Naive thymus-derived CD8-positive, alpha-beta T cell (primary cell): ENCODE data around the gene MTHFS. TPM values are rescaled to one million over a fixed set of nuclear protein-coding genes. Genes with fewer than 3 reads are reported as not detected.
A peak's percentile ranks its signal among the peaks of the same experiment; 100 is the strongest.
"Not testable (repeated sequence)": the region's sequence is repeated elsewhere in the genome, so short reads cannot be mapped to it uniquely, and the experiment has no call there.

ENCODE experiments used
- ATAC-seq, 2 donors: fragments of 150-1000 bp; cut with Tn5 transposase in 1 of 2; sonication (Bioruptor Pico), chemical (Tn5 transposase) in 1 of 2; 1 replicate in 1 of 2; 2 replicates in 1 of 2; pipeline ENCODE4 v1.10.0; 2021; ENCODE audit warnings: mild to moderate bottlenecking in 2 of 2, moderate library complexity in 2 of 2
- POLR2A ChIA-PET: fragments of 350-600 bp; sonication (Branson Sonifier 250); formaldehyde crosslinking; loops from one replicate; lab custom pipeline; 2021; ENCODE audit warnings: antibody characterized with exemption; lab: Charles Lee
- DNase-seq, 10 donors: peaks; one replicate each; pipeline versions ENCODE4 v3.0.0 to v3.0.0-alpha.2; 2020 to 2022
- H3K27ac Mint-ChIP-seq, 10 donors: one replicate each; pipeline ENCODE4 v1.8.0; 2020 to 2022; ENCODE audit warnings: mild to moderate bottlenecking in 10 of 10, mixed read lengths in 10 of 10, moderate library complexity in 4 of 10, inconsistent platforms in 1 of 10
- H3K27me3 Mint-ChIP-seq, 5 donors: one replicate each; pipeline ENCODE4 v1.8.0; 2021 to 2022; ENCODE audit warnings: mixed read lengths in 5 of 5
- H3K36me3 Mint-ChIP-seq, 3 donors: one replicate each; pipeline ENCODE4 v1.8.0; 2020 to 2022; ENCODE audit warnings: mixed read lengths in 3 of 3, mild to moderate bottlenecking in 2 of 3, inconsistent platforms in 1 of 3
- H3K4me1 Mint-ChIP-seq, 4 donors: one replicate each; pipeline ENCODE4 v1.8.0; 2021 to 2022; ENCODE audit warnings: mixed read lengths in 4 of 4
- H3K4me3 Mint-ChIP-seq, 10 donors: one replicate each; pipeline ENCODE4 v1.8.0; 2020 to 2022; ENCODE audit warnings: mild to moderate bottlenecking in 10 of 10, mixed read lengths in 10 of 10, moderate library complexity in 6 of 10, inconsistent platforms in 1 of 10
- H3K9me3 Mint-ChIP-seq, 9 donors: one replicate each; pipeline ENCODE4 v1.8.0; 2020 to 2022; ENCODE audit warnings: mixed read lengths in 9 of 9, mild to moderate bottlenecking in 3 of 9, inconsistent platforms in 1 of 9, moderate library complexity in 1 of 9
- polyA plus RNA-seq, 3 donors: library from polyadenylated mRNA; unstranded; fragments of 300-500 nt; fragmentation: Illumina TruSeq; gene quantifications; one replicate each; pipeline ENCODE4 v1.2.3, GENCODE V29; 2021
- total RNA-seq, 8 experiments: library from RNA in 2 of 8; stranded (reverse) in 2 of 8; gene quantifications; one replicate each; pipeline ENCODE4 v1.2.3 and lab custom pipeline; 2021 to 2026

MTHFS gene
- total and polyA plus RNA-seq, 5 experiments from 2014 or later: 31.0 to 106 (median 82.6) TPM

GRCh38 chr15:79924379-79924778 is 27.6 kb upstream of the MTHFS start:
- POLR2A ChIA-PET: interaction anchor here (4.5 kb wide), 1 partner anchor 28 kb away, joined by 170 read pairs; the partner anchor contains the start of gene MTHFS
- Mint-ChIP-seq H3K27ac (peak overlapping the region; percentile 11 to 99 (median 89)), H3K9me3 (peaks cover 0 to 41% (median 15%) of the 10 kb centered on the region in 9 donors), H3K36me3 (peaks cover 10 to 30% (median 28%) of the 10 kb centered on the region in 3 donors), H3K4me3 (peak overlapping the region in 9 of 10 donors; percentile 15 to 100 (median 65)), H3K27me3 (peaks cover 0 to 3% (median 0%) of the 10 kb centered on the region in 5 donors), H3K4me1 (peaks cover 13 to 33% (median 29%) of the 10 kb centered on the region in 4 donors)
- ATAC-seq (no peak), DNase-seq (no peak)

DNA sequence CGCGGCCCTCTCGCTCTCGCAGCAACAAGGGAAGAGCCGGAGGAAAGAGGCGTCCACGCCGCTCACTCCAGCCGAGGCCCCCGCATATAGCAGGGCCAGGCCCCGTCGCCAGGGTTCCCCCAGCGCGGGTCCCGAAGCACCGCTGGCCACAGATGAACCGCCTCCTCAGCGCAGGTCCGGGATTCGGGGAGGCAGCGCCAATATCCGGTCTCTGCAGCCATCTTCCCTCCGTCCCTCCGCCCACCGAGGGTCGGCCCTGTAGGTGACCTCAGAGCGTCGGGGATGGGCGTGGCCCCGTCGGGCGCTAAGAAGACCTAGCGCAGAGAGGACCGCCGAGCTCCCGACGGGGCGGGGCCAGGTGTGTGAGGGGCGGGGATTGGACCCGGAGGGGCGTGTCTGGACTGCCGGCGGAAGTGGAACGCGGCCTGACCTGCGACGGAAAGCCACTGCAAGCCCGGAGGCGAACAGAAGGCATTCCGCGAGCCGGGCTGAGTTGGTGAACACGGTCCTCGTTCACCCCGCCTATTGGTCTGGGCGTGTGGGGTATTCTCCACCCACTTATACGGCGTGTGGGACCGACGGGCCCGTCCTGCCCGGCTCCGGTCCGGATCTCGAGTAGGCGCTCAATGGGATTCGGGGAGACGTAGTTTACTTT is 26.8 kb upstream of the MTHFS start:
- ATAC-seq: peak; percentile 90 to 91
- H3K4me3 Mint-ChIP-seq: peak overlapping the region; percentile 90 to 100 (median 93)
- peak overlapping the region; percentile 95 to 99 (median 98) for H3K27ac Mint-ChIP-seq
- H3K36me3 Mint-ChIP-seq: peaks cover 14 to 35% (median 34%) of the 10 kb centered on the region in 3 donors
- peaks cover 13 to 33% (median 29%) of the 10 kb centered on the region in 4 donors for H3K4me1 Mint-ChIP-seq
- H3K27me3 Mint-ChIP-seq: no peaks in the 10 kb centered on the region
- POLR2A ChIA-PET: interaction anchor here (0.6 to 4.5 kb wide), 28 partner anchors 10 to 1624 kb away, joined by 3 to 170 read pairs (median 6); partner anchors contain the start of genes BCL2A1, MTHFS, SKIC8 and TLNRD1
- peak; percentile 96 to 100 (median 98) for DNase-seq
- H3K9me3 Mint-ChIP-seq: peaks cover 0 to 47% (median 23%) of the 10 kb centered on the region in 9 donors

DNA sequence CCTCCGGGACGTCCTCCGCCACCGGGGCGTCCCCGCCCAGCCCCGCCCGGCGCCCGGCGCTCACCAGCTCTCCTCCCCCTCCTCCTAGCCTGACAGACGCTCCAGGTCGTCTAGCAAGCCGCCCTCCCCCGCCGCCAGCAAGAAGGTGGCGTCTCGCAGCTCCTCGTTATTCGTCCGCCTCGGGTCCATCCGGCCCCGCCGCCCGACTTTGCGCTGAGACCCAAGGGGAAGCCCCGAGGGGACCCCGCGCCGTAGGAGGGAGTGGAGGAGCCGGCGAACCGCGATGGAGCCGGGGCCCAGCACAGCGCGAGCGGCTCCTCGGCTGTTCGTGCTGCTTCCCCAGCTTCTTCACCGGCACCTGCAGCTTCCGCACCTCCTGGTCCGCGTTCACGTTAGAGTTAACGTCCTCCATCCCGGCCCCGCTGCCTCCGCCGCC is 26.3 kb upstream of the MTHFS start:
- Mint-ChIP-seq H3K27me3 (no peaks in the 10 kb centered on the region), H3K36me3 (peaks cover 16 to 37% (median 37%) of the 10 kb centered on the region in 3 donors), H3K9me3 (peaks cover 0 to 51% (median 26%) of the 10 kb centered on the region in 9 donors), H3K27ac (peak overlapping the region; percentile 95 to 99 (median 98)), H3K4me1 (peaks cover 13 to 33% (median 29%) of the 10 kb centered on the region in 4 donors), H3K4me3 (peak overlapping the region; percentile 90 to 100 (median 93))
- ATAC-seq (peak; percentile 46 to 47), DNase-seq (peak in 7 of 10 donors; percentile 50 to 82 (median 61))
- POLR2A ChIA-PET: interaction anchor here (0.6 to 4.5 kb wide), 29 partner anchors 10 to 1623 kb away, joined by 3 to 170 read pairs (median 6); partner anchors contain the start of genes BCL2A1, MTHFS, SKIC8 and TLNRD1

DNA sequence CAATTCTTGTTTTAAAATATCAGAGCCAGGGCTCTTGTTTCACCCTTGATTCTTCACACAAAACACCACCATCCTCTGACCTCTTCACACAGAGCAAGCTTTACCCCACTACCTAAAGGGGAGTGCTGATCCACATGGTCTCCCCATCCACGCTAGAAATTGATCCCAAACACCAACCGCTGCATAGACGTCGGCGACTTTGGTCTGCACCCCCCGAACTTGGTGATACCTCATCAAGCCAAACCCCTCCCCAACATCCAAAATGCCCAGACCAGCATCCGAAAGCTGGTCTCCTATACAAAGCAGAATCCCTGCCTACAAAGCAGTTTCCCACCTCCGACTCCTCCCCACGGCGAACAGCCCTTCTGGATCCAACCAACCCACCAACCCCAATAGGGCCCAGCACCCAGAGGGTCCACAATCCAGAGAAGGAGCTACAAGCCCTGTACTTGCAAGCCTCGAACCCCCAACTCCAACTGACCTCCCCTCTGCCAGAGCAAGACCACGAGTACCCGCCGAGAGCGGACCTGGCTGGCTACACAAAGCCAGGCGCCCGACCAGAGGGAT is 25.8 kb upstream of the MTHFS start:
- peak overlapping the region; percentile 81 to 99 (median 97) for H3K27ac Mint-ChIP-seq
- no peaks in the 10 kb centered on the region for H3K27me3 Mint-ChIP-seq
- no peak for ATAC-seq
- H3K4me3 Mint-ChIP-seq: peak overlapping the region; percentile 90 to 100 (median 93)
- peaks cover 13 to 33% (median 29%) of the 10 kb centered on the region in 4 donors for H3K4me1 Mint-ChIP-seq
- POLR2A ChIA-PET: interaction anchor here (0.6 to 4.5 kb wide), 27 partner anchors 9 to 1078 kb away, joined by 3 to 170 read pairs (median 6); partner anchors contain the start of genes BCL2A1, MTHFS, TLNRD1 and ZFAND6
- H3K9me3 Mint-ChIP-seq: peaks cover 0 to 56% (median 26%) of the 10 kb centered on the region in 9 donors
- peaks cover 21 to 42% (median 41%) of the 10 kb centered on the region in 3 donors for H3K36me3 Mint-ChIP-seq
- DNase-seq: no peak

- Mint-ChIP-seq H3K9me3 (peaks cover 0 to 82% (median 26%) of the 10 kb centered on the region in 9 donors), H3K27ac (peak overlapping the region in 1 of 10 donors; percentile 66)
Observed at GRCh38 chr15:79919749-79920511, 23.1 kb upstream of the MTHFS start.

DNA sequence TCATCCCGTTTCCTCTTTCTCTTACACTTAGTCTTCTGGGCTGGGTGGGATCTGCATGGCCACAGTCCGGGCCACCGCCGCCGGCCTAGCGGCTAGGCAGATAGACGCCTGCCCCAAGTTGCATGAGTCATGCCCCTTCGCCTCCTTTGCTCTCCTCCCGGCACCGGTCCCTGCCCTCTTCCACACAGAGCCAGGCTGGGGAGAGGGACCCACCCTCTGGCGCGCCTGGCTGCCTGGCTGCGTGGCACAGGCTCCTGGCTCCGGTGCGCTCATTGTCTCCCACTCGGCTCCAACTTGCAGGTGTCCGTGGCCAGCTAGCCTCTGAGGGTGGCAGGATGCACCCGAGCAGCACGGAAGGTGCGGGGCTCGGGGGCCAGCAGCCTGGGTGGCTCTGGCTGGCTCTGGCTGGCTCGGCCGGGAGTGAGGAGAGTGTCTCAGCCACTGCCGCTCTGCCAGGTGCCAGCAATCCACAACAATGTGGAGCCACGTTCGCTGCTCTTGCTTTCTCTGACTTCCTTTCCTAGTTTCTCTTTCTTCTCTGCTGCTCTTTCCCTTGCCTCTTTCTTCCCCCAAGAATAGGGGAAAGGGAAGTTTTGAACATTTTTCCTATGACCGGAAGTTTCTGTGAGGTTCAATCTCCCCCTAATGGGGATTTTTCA is 22.4 kb upstream of the MTHFS start:
- POLR2A ChIA-PET: no interaction called here
- Mint-ChIP-seq H3K4me1 (peaks cover 13 to 27% (median 27%) of the 10 kb centered on the region in 4 donors), H3K4me3 (no peak overlapping the region), H3K27me3 (no peaks in the 10 kb centered on the region), H3K36me3 (peaks cover 39 to 50% (median 44%) of the 10 kb centered on the region in 3 donors), H3K9me3 (peaks cover 0 to 90% (median 27%) of the 10 kb centered on the region in 9 donors), H3K27ac (peak overlapping the region in 2 of 10 donors; percentile 29 to 66)
- ATAC-seq (no peak), DNase-seq (no peak)

More at GRCh38 chr15:79919749-79920511, 23.1 kb upstream of the MTHFS start:
- Mint-ChIP-seq H3K27me3 (no peaks in the 10 kb centered on the region), H3K4me1 (peaks cover 13 to 33% (median 29%) of the 10 kb centered on the region in 4 donors), H3K36me3 (peaks cover 32 to 50% (median 44%) of the 10 kb centered on the region in 3 donors), H3K4me3 (peak overlapping the region in 2 of 10 donors; percentile 10 to 11)
- POLR2A ChIA-PET: interaction anchor here (3.9 to 4.5 kb wide), 2 partner anchors 23 to 49 kb away, joined by 95 to 170 read pairs; partner anchors contain the start of genes BCL2A1 and MTHFS
- DNase-seq: no peak
- no peak for ATAC-seq

DNA sequence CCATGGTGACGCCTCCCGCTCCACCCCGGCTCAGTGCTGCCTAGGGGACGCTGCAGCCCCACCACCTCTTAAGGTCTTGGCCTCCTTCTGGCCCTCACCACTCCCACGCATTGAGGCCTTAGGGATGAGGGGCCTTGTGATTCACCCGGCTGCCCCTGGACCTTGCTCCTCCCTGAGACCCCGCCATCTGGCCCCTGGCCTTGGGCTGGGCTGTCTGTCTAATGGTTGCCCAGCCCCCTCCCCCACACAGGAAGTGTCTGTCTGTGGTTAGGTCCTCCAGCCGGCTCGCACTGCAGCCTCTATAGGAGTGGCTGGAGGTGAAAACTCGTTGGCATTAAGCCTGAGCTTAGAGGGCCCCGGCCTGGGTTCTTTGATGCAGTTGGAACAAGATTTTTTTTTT is 21.5 kb upstream of the MTHFS start:
- no peaks in the 10 kb centered on the region for H3K27me3 Mint-ChIP-seq
- H3K4me1 Mint-ChIP-seq: peaks cover 10 to 19% (median 19%) of the 10 kb centered on the region in 4 donors
- H3K36me3 Mint-ChIP-seq: peaks cover 44 to 56% (median 44%) of the 10 kb centered on the region in 3 donors
- peaks cover 0 to 92% (median 34%) of the 10 kb centered on the region in 9 donors for H3K9me3 Mint-ChIP-seq
- POLR2A ChIA-PET: no interaction called here
- DNase-seq: no peak
- H3K4me3 Mint-ChIP-seq: no peak overlapping the region
- no peak overlapping the region for H3K27ac Mint-ChIP-seq
- ATAC-seq: no peak

GRCh38 chr15:79916502-79917132 is 19.8 kb upstream of the MTHFS start:
- no peak for ATAC-seq
- Mint-ChIP-seq H3K36me3 (peaks cover 33 to 53% (median 43%) of the 10 kb centered on the region in 3 donors), H3K4me3 (no peak overlapping the region), H3K9me3 (peaks cover 0 to 88% (median 36%) of the 10 kb centered on the region in 9 donors), H3K4me1 (peaks cover 4 to 5% (median 4%) of the 10 kb centered on the region in 4 donors), H3K27ac (no peak overlapping the region), H3K27me3 (no peaks in the 10 kb centered on the region)
- DNase-seq: no peak
- POLR2A ChIA-PET: interaction anchor here (0.6 kb wide), 1 partner anchor 12 kb away, joined by 8 read pairs; no protein-coding TSS in a partner anchor

- Mint-ChIP-seq H3K9me3 (peaks cover 0 to 82% (median 32%) of the 10 kb centered on the region in 9 donors), H3K27ac (peak overlapping the region in 1 of 10 donors; percentile 58), H3K36me3 (peaks cover 28 to 47% (median 38%) of the 10 kb centered on the region in 3 donors)
- H3K4me3 Mint-ChIP-seq, H3K4me1 Mint-ChIP-seq, H3K27me3 Mint-ChIP-seq, ATAC-seq, POLR2A ChIA-PET, DNase-seq: not testable (repeated sequence)
Observed at GRCh38 chr15:79915776-79916501, 19.1 kb upstream of the MTHFS start.

GRCh38 chr15:79914728-79915127 is 17.9 kb upstream of the MTHFS start:
- Mint-ChIP-seq H3K9me3 (peaks cover 0 to 80% (median 39%) of the 10 kb centered on the region in 9 donors), H3K27ac (no peak overlapping the region), H3K36me3 (peaks cover 19 to 44% (median 41%) of the 10 kb centered on the region in 3 donors), H3K4me3 (no peak overlapping the region), H3K4me1 (peaks cover 2 to 9% (median 7%) of the 10 kb centered on the region in 4 donors), H3K27me3 (no peaks in the 10 kb centered on the region)
- POLR2A ChIA-PET: no interaction called here
- ATAC-seq (no peak), DNase-seq (no peak)
